GM21576 (cell line): ENCODE results near the gene TCN2.
"Not testable (repeated sequence)": the region's sequence is repeated elsewhere in the genome, so short reads cannot be mapped to it uniquely, and the experiment has no call there.

Source experiments
- ATAC-seq: cut with Tn5 transposase; IDR thresholded peaks from one replicate; pipeline ENCODE4 v1.9.1; 2021; ENCODE audit warnings: mild to moderate bottlenecking, moderate library complexity; ENCODE audit not compliant: unreplicated experiment

The TCN2 gene

DNA sequence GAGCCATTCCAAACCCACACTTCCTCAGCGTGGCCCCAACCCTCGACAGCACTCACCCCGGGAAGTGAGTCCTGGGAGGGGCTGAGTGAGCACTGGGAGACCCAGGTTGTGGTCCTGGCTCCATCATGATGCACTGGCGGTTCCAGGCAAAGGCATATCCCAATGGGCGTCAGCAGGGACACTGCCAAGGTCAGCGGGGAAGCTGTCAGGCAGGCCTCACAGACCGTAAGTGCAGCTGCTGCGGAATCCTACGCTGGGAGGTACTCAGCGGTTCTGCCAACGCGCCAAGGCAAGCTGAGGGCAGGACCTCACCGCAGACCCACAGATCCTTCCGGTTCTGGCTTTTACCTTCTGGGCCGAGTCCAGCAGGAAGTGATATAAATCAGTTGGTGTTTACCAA lies 31.1 kb upstream of the TCN2 start:
- ATAC-seq = no peak

DNA sequence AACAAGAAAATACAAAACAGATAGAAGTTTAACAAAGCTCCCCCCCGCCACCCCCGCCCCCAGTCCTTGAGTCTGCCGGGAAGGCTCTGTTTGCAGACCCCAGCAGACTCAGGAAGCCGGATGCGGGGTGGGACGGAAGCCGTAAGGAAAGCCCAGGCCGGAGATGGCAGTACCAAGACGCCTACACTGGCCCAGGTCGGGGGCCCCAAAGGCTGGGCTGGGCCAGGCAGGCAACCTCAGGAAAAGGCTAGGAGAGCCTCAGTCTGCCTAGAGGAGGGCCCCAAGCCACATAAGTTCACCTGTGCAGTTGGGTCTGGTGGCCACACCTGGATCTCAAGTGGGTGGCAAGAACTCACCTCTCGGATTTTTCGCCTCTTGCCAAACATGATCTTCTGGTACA lies 28.5 kb upstream of the TCN2 start:
- no peak for ATAC-seq

GRCh38 chr22:30580896-30581295 lies 26.1 kb upstream of the TCN2 start:
- ATAC-seq = no peak

- no peak for ATAC-seq
Observed at GRCh38 chr22:30582051-30582450, 24.9 kb upstream of the TCN2 start.

GRCh38 chr22:30582788-30583545 lies 24.0 kb upstream of the TCN2 start:
- no peak for ATAC-seq

DNA sequence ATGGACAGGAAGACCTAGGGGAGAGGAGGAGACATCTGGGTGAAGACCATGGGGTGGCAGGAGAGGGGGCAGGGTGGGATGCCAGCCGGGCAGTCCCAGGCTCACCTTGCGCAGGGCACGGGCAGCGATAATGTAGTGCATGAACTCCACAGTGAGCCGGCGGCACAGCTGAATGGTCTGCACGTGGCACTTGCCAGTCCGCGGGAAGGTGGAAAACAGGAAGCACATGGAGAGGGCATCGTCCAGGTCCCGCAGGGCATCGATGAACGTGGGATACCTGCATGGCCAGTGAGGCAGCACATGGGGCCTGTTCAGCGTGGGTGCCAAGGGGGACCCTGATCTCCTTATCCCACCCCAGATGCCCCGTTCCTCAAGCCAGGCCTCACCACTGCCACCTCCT lies 22.5 kb upstream of the TCN2 start:
- ATAC-seq = no peak

DNA sequence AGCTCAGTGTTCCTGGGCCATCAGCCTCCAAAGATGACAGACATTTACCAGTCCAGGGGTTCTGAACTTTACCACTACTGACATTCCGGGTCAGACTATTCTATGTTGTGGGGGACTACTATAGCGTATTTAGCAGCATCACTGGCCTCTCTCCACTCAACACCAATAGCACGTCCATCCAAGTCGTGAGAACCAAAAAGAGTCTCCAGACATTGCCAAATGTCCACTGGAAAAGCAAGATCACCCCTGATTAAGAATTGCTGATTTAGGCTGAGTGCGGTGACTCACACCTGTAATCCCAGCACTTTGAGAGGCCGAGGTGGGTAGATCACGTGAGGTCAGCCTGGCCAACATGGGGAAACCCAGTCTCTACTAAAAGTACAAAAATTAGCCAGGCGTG lies 20.6 kb upstream of the TCN2 start:
- ATAC-seq = no peak

DNA sequence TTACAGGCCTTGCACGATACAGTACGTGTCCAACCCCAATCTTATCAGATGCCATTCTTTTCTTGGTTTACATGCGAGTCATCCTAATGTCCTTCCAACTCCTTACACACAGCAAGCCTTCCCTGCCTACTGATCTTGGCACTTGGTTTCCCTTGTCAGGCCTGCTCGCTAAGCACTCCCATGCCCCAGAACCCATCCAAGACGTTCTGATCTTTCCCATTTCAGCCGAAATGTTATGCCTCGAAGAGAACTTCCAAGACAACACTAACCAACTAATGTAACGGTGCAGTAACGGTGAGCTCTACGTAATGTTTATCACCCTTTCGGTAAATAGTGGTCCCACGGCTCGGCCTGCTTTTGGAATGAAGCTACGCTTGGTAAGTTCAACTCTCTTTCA lies 15.8 kb upstream of the TCN2 start:
- ATAC-seq = no peak

GRCh38 chr22:30591588-30592359 lies 15.2 kb upstream of the TCN2 start, which contains the start of gene PES1:
TSS of gene PES1 (minus strand) at chr22:30591910. CDS start at chr22:30591833, 77 bp downstream.
- ATAC-seq = peak; percentile 97

DNA sequence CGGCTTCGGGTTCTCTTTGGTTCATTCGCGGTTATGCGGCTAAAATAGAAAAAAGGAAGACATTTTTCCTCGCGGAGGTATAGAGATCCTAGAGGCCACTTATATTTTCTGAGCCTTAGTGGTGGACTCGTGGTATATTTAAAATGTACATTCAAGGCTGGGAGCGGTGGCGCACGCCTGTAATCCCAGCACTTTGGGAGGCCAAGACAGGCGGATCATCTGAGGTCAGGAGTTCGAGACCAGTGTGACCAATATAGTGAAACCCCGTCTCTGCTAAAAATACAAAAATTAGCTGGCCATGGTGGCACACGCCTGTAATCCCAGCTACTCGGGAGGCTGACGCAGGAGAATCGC lies 14.6 kb upstream of the TCN2 start:
- not testable (repeated sequence) for ATAC-seq

DNA sequence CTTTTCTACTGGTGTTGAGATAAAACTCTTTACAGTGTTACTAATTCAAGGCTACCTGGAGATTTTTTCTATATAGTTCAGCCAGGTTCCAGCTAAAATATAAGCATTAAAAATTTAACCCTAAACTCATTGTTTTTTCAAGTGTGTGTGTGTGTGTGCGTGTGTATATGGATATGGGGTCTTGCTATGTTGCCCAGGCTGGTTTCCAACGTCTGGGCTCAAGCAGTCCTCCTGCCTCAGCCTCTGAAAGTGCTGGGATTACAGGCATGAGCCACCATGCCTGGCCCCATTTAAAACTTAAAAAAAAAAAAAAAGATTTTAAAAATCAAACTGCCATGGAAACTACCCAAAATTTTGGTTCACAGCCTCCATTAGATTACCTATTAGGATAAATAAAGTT lies 10.8 kb upstream of the TCN2 start:
- no peak for ATAC-seq

DNA sequence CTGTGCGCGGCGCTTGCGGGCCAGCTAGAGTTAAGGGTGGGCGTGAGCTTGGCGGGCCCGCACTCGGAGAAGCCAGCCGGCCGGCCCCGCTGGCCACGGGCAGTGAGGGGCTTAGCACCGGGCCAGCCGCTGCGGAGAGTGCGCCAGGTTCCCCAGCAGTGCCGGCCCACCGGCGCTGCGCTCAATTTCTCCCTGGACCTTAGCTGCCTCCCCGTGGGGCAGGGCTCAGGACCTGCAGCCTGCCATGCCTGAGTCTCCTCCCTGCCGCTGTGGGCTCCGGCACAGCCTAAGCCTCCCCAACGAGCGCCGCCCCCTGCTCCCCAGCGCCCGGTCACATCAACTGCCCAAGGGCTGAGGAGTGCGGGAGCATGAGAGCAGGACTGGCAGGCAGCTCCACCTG lies 10.1 kb upstream of the TCN2 start:
- no peak for ATAC-seq

- no peak for ATAC-seq
Observed at GRCh38 chr22:30598986-30599385, 8.0 kb upstream of the TCN2 start.

- ATAC-seq = no peak
Observed at GRCh38 chr22:30600921-30601320, 6.1 kb upstream of the TCN2 start.

DNA sequence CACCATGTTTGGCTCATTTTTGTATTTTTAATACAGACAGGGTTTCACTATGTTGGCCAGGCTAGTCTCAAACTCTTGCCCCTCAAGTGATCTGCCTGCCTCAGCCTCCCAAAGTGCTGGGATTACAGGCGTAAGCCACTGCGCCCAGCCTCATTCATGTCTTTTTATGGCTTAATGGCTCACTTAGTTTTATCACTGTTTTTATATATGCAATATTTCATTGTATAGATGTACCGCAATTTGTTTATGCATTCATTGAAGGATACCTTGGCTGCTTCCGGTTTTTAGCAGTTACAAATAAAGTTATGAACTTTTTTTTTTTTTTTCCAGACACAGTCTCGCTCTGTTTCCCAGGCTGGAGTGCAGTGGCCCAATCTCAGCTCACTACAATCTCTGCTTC lies 5.5 kb upstream of the TCN2 start:
- ATAC-seq = no peak

DNA sequence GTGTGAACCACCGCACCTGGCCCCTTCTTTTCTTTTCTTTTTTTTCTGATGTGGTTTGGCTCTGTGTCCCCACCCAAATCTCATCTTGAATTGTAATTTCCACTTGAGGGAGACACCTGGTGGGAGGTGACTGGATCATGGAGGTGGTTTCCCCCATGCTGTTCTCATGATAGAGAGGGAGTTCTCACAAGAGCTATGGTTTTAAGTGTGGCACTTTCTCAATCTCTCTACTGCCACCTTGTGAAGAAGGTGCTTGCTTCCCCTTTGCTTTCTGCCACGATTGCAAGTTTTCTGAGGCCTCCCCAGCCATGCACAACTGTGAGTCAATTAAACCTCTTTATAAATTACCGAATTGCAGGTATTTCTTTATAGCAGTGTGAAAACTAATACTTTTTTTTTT lies 4.9 kb upstream of the TCN2 start:
- no peak for ATAC-seq

GRCh38 chr22:30603801-30604200 lies 3.2 kb upstream of the TCN2 start:
- ATAC-seq = no peak

DNA sequence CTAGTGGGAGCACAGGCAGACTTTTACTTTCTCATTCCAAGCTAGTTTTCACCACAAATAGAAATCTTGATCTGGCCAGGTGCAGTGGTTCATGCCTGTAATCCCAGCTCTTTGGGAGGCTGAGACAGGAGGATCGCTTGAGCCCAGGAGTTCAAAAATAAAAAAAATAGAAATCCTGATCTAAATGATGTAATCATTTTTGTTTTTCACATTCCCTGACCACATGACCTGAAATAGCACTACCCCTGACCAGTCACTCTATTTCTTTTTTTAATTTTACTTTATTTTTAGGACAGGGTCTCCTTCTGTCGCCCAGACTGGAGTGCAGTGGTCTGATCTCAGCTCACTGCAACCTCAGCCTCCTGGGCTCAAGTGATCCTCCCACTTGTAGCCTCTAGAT lies 2.3 kb upstream of the TCN2 start:
- ATAC-seq = no peak

DNA sequence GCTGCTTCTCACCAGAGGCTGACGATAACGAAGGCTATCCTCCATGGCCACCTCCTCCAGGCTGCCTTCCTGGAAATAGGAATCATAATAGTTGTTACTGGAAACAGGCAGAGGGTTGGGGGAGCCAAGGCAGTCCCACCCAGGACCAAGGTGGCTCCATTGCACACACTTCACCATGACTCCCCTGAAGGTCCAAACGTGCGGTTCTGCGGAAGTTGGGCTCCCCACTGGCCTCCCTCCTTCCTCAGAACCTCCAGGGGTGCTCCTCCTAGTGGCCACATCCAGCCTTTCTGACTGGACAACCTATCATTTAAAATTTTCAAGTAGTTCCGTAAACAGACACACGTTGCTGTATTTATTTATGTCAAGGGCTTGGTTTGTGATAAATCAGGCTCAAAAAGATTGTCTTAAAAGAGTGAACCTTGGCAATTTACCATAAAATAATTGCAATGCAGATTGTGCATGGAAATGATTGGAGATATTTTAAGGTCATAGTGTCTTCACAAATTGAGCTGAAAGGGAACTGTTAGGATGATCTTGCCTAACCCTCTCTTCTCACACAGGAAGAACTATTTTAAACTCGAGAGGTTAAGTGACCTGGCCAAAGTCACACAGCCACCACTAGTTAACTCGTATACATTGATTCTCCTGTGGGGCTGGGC lies 1.4 kb upstream of the TCN2 start:
- ATAC-seq = no peak

DNA sequence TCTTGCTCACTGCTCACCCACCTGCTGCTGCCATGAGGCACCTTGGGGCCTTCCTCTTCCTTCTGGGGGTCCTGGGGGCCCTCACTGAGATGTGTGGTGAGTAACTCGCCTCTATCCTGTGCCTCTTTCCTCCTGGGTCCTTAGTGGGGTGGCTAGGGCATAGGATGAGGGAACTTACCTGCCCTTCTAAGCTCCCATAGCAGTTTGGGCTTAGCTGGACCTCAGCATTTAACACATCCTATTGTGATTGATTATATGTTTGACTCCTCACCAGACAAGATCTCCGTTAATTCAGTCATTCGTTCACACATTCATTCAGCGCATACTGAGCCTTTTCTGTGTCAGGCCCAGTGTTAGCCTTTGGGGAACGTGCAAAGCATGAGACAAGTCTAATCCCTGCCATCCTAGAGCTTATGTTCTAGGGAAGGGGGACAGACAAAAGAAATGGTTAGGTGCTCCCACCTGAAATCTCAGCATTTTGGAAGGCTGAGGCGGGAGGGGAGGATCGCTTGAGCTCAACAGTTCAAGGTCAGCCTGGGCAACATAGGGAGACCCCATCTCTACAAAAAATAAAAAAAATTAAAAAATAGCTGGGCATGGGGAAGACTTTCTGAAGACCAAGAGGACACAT lies 441 bp downstream of the TCN2 start:
- no peak for ATAC-seq

DNA sequence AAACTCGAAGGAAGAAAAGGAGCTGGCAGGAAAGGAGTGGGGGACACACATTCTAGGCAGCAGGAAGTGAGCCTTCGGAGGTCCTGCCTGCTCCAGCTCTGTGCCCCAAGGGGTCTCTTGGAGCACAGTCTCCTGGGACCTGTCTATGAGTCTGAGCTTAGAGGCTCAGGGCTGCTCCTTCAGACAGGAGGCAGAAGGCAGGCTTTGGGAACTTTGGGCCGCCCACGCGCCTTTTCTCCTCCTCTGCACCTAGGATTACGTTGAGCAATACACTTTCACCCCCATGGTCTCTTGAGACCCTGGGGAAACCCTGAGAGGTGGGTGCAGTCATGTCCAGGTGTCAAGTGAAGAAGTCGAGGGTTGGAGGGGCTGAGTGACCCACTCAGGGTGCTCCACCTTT lies 965 bp downstream of the TCN2 start:
- no peak for ATAC-seq
